ENCODE data around the gene INPP1.
A peak's percentile ranks its signal among the peaks of the same experiment; 100 is the strongest.

INPP1 gene

DNA sequence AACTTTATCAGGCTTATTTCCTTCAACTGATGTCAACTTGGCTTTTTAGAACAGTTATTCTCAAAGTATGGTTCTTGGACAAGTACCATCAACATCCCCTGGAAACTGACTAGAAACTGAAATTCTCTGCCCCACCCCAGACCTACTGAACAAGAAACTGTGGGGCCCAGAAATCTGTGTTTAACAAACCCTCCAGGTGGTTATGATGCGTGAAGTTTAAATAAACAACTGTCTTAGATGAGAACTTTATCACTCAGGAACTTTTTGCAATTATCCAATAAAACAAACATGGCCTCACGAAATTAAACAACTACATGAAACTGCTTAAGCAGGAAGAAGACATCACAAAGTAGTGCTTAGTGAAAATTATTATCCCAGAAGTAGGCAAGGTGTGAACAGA lies 28.1 kb upstream of the INPP1 start:
- Histone ChIP-seq H3K4me3 (ENCODE audit: insufficient read depth, low read depth, low read length) (no peak overlapping the region), H3K27ac (ENCODE audit: insufficient read depth, low read depth, low read length, poor library complexity, severe bottlenecking) (no peak overlapping the region), H3K27me3 (ENCODE audit: control insufficient read depth, insufficient read depth, low read length, poor library complexity, severe bottlenecking) (no peaks in the 10 kb centered on the region), H3K9me3 (ENCODE audit: control insufficient read depth, low read length) (no peaks in the 10 kb centered on the region), H3K36me3 (ENCODE audit: control insufficient read depth, insufficient read depth, low read length) (no peaks in the 10 kb centered on the region), H3K4me1 (ENCODE audit: control insufficient read depth, insufficient read depth, low read length) (peaks cover 5% of the 10 kb centered on the region)
- WGBS, 2 experiments, result 96 to 100% methylated on average over 2 of the region's 2 CpGs

DNA sequence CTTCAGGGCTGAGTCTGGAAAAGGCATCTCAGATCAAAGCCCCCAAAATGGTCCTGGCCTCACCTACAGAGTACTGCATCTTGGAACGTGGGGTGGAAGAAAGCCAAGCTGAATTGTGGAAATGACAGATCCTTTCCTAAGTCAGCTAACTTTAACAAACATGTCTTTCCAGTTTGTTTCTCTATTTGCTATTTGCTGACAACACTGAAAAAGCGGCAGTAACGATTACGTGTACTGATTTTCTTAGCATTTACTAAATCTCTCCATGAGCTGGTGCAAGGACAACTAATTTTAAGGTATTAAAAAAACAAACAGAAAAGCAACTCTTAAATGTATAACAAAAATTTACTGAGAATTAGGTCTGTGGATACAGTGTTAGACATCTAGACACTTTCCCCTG lies 24.9 kb upstream of the INPP1 start:
- H3K27ac ChIP-seq (ENCODE audit: insufficient read depth, low read depth, low read length, poor library complexity, severe bottlenecking), result no peak overlapping the region
- H3K4me1 ChIP-seq (ENCODE audit: control insufficient read depth, insufficient read depth, low read length), result peaks cover 5% of the 10 kb centered on the region
- WGBS, 2 experiments, result 91 to 93% methylated on average over 4 of the region's 4 CpGs
- H3K9me3 ChIP-seq (ENCODE audit: control insufficient read depth, low read length), result no peaks in the 10 kb centered on the region
- peak overlapping the region; percentile 72 for H3K4me3 ChIP-seq (ENCODE audit: insufficient read depth, low read depth, low read length)
- no peaks in the 10 kb centered on the region for H3K36me3 ChIP-seq (ENCODE audit: control insufficient read depth, insufficient read depth, low read length)
- H3K27me3 ChIP-seq (ENCODE audit: control insufficient read depth, insufficient read depth, low read length, poor library complexity, severe bottlenecking), result peaks cover 5% of the 10 kb centered on the region

DNA sequence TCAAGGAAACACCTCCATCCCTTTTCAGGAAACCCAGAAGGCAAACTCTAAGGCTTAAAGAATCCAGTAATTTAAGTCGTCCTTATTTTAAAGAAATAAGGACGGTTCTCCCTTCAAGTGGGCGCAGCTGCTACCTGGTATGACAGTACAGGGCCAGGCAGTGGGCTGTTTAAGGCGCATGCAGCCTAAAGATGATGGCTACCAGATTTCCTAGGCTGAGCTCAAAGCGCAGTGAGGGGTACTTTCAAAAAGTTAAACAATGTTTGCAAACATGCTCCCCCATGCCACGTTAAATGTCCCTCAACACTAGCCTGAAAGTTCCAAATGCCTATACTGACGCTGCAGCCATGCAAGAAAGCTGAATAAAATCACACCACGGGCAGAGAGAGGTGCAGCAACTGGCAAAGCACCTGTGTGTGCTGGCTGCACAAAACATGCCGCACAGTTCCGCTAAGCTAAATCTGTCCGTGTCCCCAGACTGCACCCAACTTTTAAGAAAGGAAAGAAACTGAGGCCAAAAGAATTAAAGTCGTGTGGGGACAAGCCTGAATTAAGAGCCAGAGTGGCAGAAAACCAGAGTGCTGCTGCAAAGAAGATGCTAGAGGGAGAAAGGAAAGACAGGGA lies 24.3 kb upstream of the INPP1 start:
- H3K4me3 ChIP-seq (ENCODE audit: insufficient read depth, low read depth, low read length), result peak overlapping the region; percentile 72
- no peaks in the 10 kb centered on the region for H3K9me3 ChIP-seq (ENCODE audit: control insufficient read depth, low read length)
- H3K27ac ChIP-seq (ENCODE audit: insufficient read depth, low read depth, low read length, poor library complexity, severe bottlenecking), result peak overlapping the region; percentile 18
- H3K4me1 ChIP-seq (ENCODE audit: control insufficient read depth, insufficient read depth, low read length), result peaks cover 5% of the 10 kb centered on the region
- H3K36me3 ChIP-seq (ENCODE audit: control insufficient read depth, insufficient read depth, low read length), result no peaks in the 10 kb centered on the region
- WGBS, 2 experiments, result 10% methylated on average over 12 of the region's 12 CpGs
- peaks cover 5% of the 10 kb centered on the region for H3K27me3 ChIP-seq (ENCODE audit: control insufficient read depth, insufficient read depth, low read length, poor library complexity, severe bottlenecking)

DNA sequence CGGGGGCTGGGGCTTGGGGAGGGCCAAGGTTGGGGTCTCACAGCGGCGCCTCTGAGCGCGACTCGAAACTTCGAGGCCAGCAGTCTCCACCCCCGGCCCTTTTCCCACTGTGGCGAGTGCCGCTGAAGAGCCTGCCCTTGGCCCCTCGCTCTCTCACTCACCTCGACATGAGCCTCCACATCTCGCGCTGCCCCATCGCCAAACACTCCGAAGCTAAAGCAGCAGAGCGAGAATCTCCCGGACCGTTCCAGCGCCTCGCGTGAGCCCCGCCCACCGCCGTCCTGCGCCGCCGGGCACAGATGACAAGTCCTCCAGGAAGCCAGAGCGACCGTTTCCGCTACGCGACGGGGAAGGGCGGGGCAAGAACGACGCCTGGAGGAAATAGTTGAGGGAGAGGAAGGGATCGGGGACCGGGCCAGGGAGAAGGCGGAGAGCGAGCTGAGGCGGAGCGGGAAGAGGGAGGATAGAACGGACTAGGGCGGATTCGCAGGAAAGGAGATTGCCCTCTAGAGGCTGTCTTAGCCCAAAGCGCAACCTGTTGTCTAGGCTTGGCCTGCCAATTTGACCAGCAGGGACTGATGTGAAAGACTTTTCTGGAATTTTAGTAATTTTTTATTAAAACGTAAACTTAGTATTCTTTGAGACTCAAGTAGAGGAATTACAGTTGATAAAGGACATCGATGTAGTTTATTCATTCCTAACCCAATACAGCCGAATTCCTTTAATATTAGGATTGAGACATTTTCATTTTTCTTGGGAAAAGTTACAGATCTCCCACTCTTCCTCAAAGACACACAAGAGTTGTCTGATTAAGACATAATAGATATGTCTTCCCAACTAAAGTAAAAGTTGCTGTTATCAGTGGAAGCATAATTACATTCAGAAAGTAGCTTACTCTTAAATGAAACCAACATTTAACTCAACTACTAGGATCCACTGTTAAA lies 23.6 kb upstream of the INPP1 start, which contains the start of gene HIBCH:
HIBCH (minus strand) TSS at position 272 of the 944 bp plus-strand sequence; CDS start at position 196, 76 bp downstream.
- 0 to 2% methylated on average over 48 to 50 of the region's 50 CpGs for WGBS, 2 experiments
- peaks cover 5% of the 10 kb centered on the region for H3K27me3 ChIP-seq (ENCODE audit: control insufficient read depth, insufficient read depth, low read length, poor library complexity, severe bottlenecking)
- H3K36me3 ChIP-seq (ENCODE audit: control insufficient read depth, insufficient read depth, low read length), result no peaks in the 10 kb centered on the region

DNA sequence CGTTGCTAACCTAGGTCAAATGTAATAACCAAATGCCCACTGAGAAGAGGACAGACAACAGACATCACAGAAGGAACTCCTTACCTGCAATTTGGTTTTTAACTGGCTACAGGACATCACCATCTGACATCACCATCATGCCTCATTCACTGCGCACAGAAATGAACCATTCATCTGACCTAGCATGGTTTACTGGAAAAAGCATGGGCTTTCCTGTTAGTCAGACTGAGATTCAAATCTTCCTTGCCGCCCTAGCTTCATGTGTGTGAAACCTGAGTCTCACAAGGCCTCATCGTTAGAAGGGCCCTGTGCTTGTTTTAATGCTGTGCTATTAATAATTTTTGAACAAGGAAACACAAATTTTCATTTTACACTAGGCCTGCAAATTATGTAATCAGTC lies 22.7 kb upstream of the INPP1 start:
- H3K4me3 ChIP-seq (ENCODE audit: insufficient read depth, low read depth, low read length), result no peak overlapping the region
- H3K27ac ChIP-seq (ENCODE audit: insufficient read depth, low read depth, low read length, poor library complexity, severe bottlenecking), result no peak overlapping the region
- peaks cover 5% of the 10 kb centered on the region for H3K4me1 ChIP-seq (ENCODE audit: control insufficient read depth, insufficient read depth, low read length)
- no peaks in the 10 kb centered on the region for H3K9me3 ChIP-seq (ENCODE audit: control insufficient read depth, low read length)
- H3K27me3 ChIP-seq (ENCODE audit: control insufficient read depth, insufficient read depth, low read length, poor library complexity, severe bottlenecking), result peaks cover 5% of the 10 kb centered on the region
- 94 to 96% methylated on average over 4 of the region's 4 CpGs for WGBS, 2 experiments
- no peaks in the 10 kb centered on the region for H3K36me3 ChIP-seq (ENCODE audit: control insufficient read depth, insufficient read depth, low read length)

More for the DNA sequence above, 23.6 kb upstream of the INPP1 start, which contains the start of gene HIBCH:
- H3K4me3 ChIP-seq (ENCODE audit: insufficient read depth, low read depth, low read length), result peak within 1 kb of the TSS; percentile 72
- H3K27ac ChIP-seq (ENCODE audit: insufficient read depth, low read depth, low read length, poor library complexity, severe bottlenecking), result peak within 1 kb of the TSS; percentile 18
- no peaks in the 10 kb centered on the region for H3K9me3 ChIP-seq (ENCODE audit: control insufficient read depth, low read length)
- peaks cover 5% of the 10 kb centered on the region for H3K4me1 ChIP-seq (ENCODE audit: control insufficient read depth, insufficient read depth, low read length)

DNA sequence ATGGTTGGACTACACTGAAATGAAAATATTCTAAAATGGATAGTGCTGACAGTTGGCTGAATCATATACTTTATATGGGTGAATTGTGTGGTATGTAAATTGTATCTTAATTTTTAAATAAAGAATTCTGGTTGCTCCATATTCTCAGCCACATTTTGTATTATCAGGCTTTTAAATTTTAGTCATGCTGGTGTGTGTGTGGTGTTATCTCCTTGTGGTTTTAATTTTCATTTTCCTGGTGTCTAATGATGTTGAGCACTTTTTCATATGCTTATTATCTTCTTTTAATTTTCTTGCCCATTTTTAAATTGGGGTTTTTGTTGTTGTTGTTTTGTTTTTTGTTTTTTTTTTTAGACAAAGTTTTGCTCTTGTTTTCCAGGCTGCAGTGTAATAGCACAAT lies 20.0 kb upstream of the INPP1 start:
- Histone ChIP-seq H3K4me1 (ENCODE audit: control insufficient read depth, insufficient read depth, low read length) (peaks cover 3% of the 10 kb centered on the region), H3K4me3 (ENCODE audit: insufficient read depth, low read depth, low read length) (no peak overlapping the region), H3K27ac (ENCODE audit: insufficient read depth, low read depth, low read length, poor library complexity, severe bottlenecking) (no peak overlapping the region), H3K9me3 (ENCODE audit: control insufficient read depth, low read length) (no peaks in the 10 kb centered on the region), H3K27me3 (ENCODE audit: control insufficient read depth, insufficient read depth, low read length, poor library complexity, severe bottlenecking) (peaks cover 5% of the 10 kb centered on the region), H3K36me3 (ENCODE audit: control insufficient read depth, insufficient read depth, low read length) (no peaks in the 10 kb centered on the region)

DNA sequence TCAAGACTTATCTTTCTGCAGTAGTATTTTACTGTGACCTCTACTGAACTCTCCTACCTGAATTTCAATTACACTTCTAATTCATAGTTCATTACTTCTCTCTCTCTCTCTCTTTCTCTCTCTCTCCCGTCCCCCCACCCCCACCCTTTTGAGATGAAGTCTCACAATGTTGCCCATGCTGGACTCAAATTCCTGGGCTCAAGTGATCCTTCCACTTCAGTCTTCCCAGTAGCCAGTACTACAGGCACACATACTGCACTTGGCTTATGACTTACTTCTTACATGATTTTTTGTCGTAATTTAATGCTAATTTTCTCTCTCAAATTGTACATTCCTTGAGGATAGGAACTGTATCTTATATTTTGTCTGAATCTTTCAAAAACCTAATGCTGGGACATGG lies 17.8 kb upstream of the INPP1 start:
- Histone ChIP-seq H3K4me3 (ENCODE audit: insufficient read depth, low read depth, low read length) (no peak overlapping the region), H3K27me3 (ENCODE audit: control insufficient read depth, insufficient read depth, low read length, poor library complexity, severe bottlenecking) (peaks cover 5% of the 10 kb centered on the region), H3K4me1 (ENCODE audit: control insufficient read depth, insufficient read depth, low read length) (no peaks in the 10 kb centered on the region), H3K27ac (ENCODE audit: insufficient read depth, low read depth, low read length, poor library complexity, severe bottlenecking) (no peak overlapping the region), H3K9me3 (ENCODE audit: control insufficient read depth, low read length) (no peaks in the 10 kb centered on the region), H3K36me3 (ENCODE audit: control insufficient read depth, insufficient read depth, low read length) (no peaks in the 10 kb centered on the region)
- 87 to 89% methylated on average over 2 of the region's 2 CpGs for WGBS, 2 experiments

DNA sequence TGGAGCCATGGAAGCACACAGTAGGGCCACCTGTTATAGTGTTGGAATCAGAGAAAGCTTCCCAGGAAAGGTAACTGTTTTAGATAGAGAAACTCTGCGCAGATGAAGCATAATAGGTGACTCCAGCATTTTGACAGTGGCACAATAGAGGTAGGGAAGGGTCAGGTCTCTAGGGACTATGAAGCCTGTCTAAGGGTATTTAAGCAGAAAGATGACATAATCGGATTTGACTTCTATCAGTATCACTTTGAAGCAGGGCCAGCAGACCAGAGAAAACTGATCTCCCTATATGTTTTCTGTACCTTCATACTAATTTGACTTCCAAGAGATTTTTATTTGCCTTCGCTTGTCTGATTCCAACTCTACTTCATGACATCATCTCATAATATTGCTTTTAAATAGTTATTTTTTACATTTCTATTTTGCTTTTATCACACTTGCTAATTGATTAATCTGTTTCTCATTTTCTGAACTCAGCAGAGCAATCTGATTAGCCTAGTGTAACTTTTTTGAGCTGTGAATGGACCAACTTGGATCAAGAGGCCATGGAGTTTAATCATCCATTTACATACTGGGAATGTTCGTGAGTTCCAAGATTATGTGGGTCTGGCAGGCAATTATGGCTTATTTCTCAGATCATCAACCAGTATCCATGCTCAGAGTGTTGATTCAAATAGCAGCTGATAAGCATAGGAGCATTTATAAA lies 15.4 kb upstream of the INPP1 start:
- no peaks in the 10 kb centered on the region for H3K36me3 ChIP-seq (ENCODE audit: control insufficient read depth, insufficient read depth, low read length)
- no peaks in the 10 kb centered on the region for H3K4me1 ChIP-seq (ENCODE audit: control insufficient read depth, insufficient read depth, low read length)
- 96 to 97% methylated on average over 4 of the region's 4 CpGs for WGBS, 2 experiments
- no peak overlapping the region for H3K4me3 ChIP-seq (ENCODE audit: insufficient read depth, low read depth, low read length)
- H3K9me3 ChIP-seq (ENCODE audit: control insufficient read depth, low read length), result no peaks in the 10 kb centered on the region
- no peak overlapping the region for H3K27ac ChIP-seq (ENCODE audit: insufficient read depth, low read depth, low read length, poor library complexity, severe bottlenecking)
- peaks cover under 1% of the 10 kb centered on the region for H3K27me3 ChIP-seq (ENCODE audit: control insufficient read depth, insufficient read depth, low read length, poor library complexity, severe bottlenecking)

DNA sequence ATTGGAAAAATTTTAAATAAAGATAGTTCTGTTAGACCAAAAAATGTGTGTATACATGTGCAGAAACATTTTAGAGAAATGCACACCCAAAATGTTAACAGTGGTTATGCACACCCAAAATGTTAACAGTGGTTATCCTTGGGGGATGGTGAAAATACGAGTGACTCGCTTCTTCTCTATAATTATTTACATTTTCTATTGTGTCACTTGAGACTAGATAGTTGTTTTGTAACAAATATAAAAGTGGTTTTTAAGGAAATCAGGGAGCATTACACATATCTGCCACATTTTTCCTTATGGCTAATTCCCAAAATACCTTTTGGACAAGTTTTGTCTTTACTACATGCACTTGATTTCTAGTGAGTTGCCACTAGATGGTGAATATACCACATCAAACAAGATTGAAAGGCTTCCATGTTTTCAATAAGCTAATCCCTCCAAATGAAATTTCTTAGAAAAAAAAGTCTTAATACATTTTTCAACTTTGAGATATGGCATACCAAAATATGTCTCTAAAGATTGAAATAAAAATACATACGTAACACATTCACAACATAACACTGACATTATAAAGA lies 14.7 kb upstream of the INPP1 start:
- no peak overlapping the region for H3K27ac ChIP-seq (ENCODE audit: insufficient read depth, low read depth, low read length, poor library complexity, severe bottlenecking)
- no peaks in the 10 kb centered on the region for H3K4me1 ChIP-seq (ENCODE audit: control insufficient read depth, insufficient read depth, low read length)
- no peaks in the 10 kb centered on the region for H3K27me3 ChIP-seq (ENCODE audit: control insufficient read depth, insufficient read depth, low read length, poor library complexity, severe bottlenecking)
- no peaks in the 10 kb centered on the region for H3K36me3 ChIP-seq (ENCODE audit: control insufficient read depth, insufficient read depth, low read length)
- no peaks in the 10 kb centered on the region for H3K9me3 ChIP-seq (ENCODE audit: control insufficient read depth, low read length)
- 100% methylated on average over 1 of the region's 3 CpGs for WGBS, 2 experiments
- no peak overlapping the region for H3K4me3 ChIP-seq (ENCODE audit: insufficient read depth, low read depth, low read length)

All from ectodermal cell (in vitro differentiated cells).